ENCODE data around the gene RAB14. TPM values are rescaled to one million over a fixed set of nuclear protein-coding genes. Genes with fewer than 3 reads are reported as not detected.

Gene RAB14
- total and polyA plus RNA-seq, 2 donors (not counting 1 experiment from before 2014, with no cell fraction given), result 20.4 to 52.6 TPM

GRCh38 chr9:121232251-121232650, 30.6 kb upstream of the RAB14 start:
- Histone ChIP-seq H3K27me3 (replicated peaks in 1 of 4; ENCODE audit: control extremely low read depth in 1 of 4, control insufficient read depth in 3 of 4, insufficient read depth in 4 of 4, low read length in 3 of 4) (no peaks in the 10 kb centered on the region), H2AFZ (ENCODE audit: insufficient read depth, low read depth, low read length, poor library complexity, severe bottlenecking) (no peak overlapping the region), H3K27ac (ENCODE audit: low read length in 2 of 2) (no peak overlapping the region), H4K20me1 (ENCODE audit: control insufficient read depth, insufficient read depth, low read length, poor library complexity, severe bottlenecking) (no peaks in the 10 kb centered on the region), H3K4me1 (ENCODE audit: control insufficient read depth in 2 of 2, insufficient read depth in 2 of 2, low read length in 2 of 2) (no peaks in the 10 kb centered on the region), H3K36me3 (replicated peaks in 1 of 2; ENCODE audit: control extremely low read depth in 1 of 2, control insufficient read depth in 1 of 2, extremely low read depth in 1 of 2, insufficient read depth in 2 of 2, low read length in 1 of 2) (peaks cover 0 to 43% of the 10 kb centered on the region in 2 experiments), H3K79me2 (ENCODE audit: control insufficient read depth, insufficient read depth, low read length) (no peaks in the 10 kb centered on the region), H3K4me2 (replicated peaks; ENCODE audit: low read depth, low read length, poor library complexity, severe bottlenecking) (no peak overlapping the region), H3K9ac (ENCODE audit: low read length) (no peak overlapping the region), H3K9me3 (ENCODE audit: control extremely low read depth in 1 of 3, control insufficient read depth in 2 of 3, insufficient read depth in 1 of 3, low read length in 2 of 3) (no peaks in the 10 kb centered on the region), H3K4me3 (ENCODE audit: control extremely low read depth in 1 of 5, extremely low read depth in 1 of 5, insufficient read depth in 1 of 5, low read depth in 2 of 5, low read length in 4 of 5) (no peak overlapping the region)
- Mint-ChIP-seq H3K9me3 (ENCODE audit: insufficient read depth) (no peaks in the 10 kb centered on the region), H3K4me1 (no peaks in the 10 kb centered on the region), H3K4me3 (no peak overlapping the region), H3K27me3 (no peaks in the 10 kb centered on the region), H3K27ac (no peak overlapping the region)
- no peak for TF ChIP-seq EZH2 (IDR thresholded peaks at IDR 0.05; ENCODE audit: borderline replicate concordance, insufficient read depth, low read depth, low read length, poor library complexity, severe bottlenecking)
- TF ChIP-seq CTCF (IDR thresholded peaks at IDR 0.05), result no peak
- ChIA-PET POLR2A (no interaction called here), CTCF (no interaction called here)
- intact Hi-C loops (cut with micrococcal nuclease), result no loop called here
- ATAC-seq (ENCODE audit: low read depth) (no peak), DNase-seq (no peak)
- no CpG with 5 or more reads among the region's 4 CpGs for WGBS (ENCODE audit: insufficient coverage)

GRCh38 chr9:121230256-121230655, 28.6 kb upstream of the RAB14 start:
- POLR2A ChIA-PET, result no interaction called here
- no peak overlapping the region for H3K4me3 ChIP-seq (ENCODE audit: control extremely low read depth in 1 of 5, extremely low read depth in 1 of 5, insufficient read depth in 1 of 5, low read depth in 2 of 5, low read length in 4 of 5)
- no peaks in the 10 kb centered on the region for H4K20me1 ChIP-seq (ENCODE audit: control insufficient read depth, insufficient read depth, low read length, poor library complexity, severe bottlenecking)
- Mint-ChIP-seq H3K9me3 (ENCODE audit: insufficient read depth) (no peaks in the 10 kb centered on the region), H3K4me1 (no peaks in the 10 kb centered on the region), H3K27me3 (no peaks in the 10 kb centered on the region), H3K4me3 (no peak overlapping the region), H3K27ac (no peak overlapping the region)
- H3K4me2 ChIP-seq (replicated peaks; ENCODE audit: low read depth, low read length, poor library complexity, severe bottlenecking), result no peak overlapping the region
- DNase-seq, result no peak
- H3K27ac ChIP-seq (ENCODE audit: low read length in 2 of 2), result no peak overlapping the region
- WGBS (ENCODE audit: insufficient coverage), result 100% methylated on average over 2 of the region's 5 CpGs
- H2AFZ ChIP-seq (ENCODE audit: insufficient read depth, low read depth, low read length, poor library complexity, severe bottlenecking), result no peak overlapping the region
- H3K36me3 ChIP-seq (replicated peaks in 1 of 2; ENCODE audit: control extremely low read depth in 1 of 2, control insufficient read depth in 1 of 2, extremely low read depth in 1 of 2, insufficient read depth in 2 of 2, low read length in 1 of 2), result peaks cover 0 to 33% of the 10 kb centered on the region in 2 experiments
- no peak overlapping the region for H3K9ac ChIP-seq (ENCODE audit: low read length)
- no peaks in the 10 kb centered on the region for H3K79me2 ChIP-seq (ENCODE audit: control insufficient read depth, insufficient read depth, low read length)
- no peaks in the 10 kb centered on the region for H3K9me3 ChIP-seq (ENCODE audit: control extremely low read depth in 1 of 3, control insufficient read depth in 2 of 3, insufficient read depth in 1 of 3, low read length in 2 of 3)
- CTCF ChIA-PET, result interaction anchor here (1.6 to 2.5 kb wide), 2 partner anchors 15 to 17 kb away, joined by 5 to 9 read pairs; no protein-coding TSS in a partner anchor
- ATAC-seq (ENCODE audit: low read depth), result no peak
- TF ChIP-seq CTCF (IDR thresholded peaks at IDR 0.05) (no peak), EZH2 (IDR thresholded peaks at IDR 0.05; ENCODE audit: borderline replicate concordance, insufficient read depth, low read depth, low read length, poor library complexity, severe bottlenecking) (no peak)
- no peaks in the 10 kb centered on the region for H3K27me3 ChIP-seq (replicated peaks in 1 of 4; ENCODE audit: control extremely low read depth in 1 of 4, control insufficient read depth in 3 of 4, insufficient read depth in 4 of 4, low read length in 3 of 4)
- intact Hi-C loops (cut with micrococcal nuclease), result no loop called here
- no peaks in the 10 kb centered on the region for H3K4me1 ChIP-seq (ENCODE audit: control insufficient read depth in 2 of 2, insufficient read depth in 2 of 2, low read length in 2 of 2)
